Measurements from ENCODE around the gene RALGPS1. TPM values are rescaled to one million over a fixed set of nuclear protein-coding genes. Genes with fewer than 3 reads are reported as not detected.

The RALGPS1 gene
- polyA plus RNA-seq, 1 of the 3 experiments (the other 2 are of a cell fraction), result 3.9 TPM

DNA sequence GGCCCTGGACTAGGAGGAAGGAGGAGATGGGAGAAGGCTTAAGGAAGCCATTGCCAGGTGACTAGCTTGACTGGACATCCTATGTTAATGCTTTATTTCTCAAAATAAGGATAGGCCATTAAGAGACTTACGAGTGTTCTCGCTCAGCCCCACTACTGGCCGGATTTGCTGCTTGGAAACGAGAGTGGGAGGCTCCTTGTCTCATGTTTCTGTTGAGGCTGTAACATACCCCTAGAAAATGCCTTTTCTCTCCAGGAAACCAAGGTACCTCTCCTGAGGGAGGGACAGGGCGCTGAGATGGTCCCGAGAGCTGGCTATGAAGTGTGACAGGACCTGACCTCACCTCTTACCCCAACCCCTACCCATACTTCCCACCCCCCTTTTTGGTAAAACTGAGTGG is 60.0 kb downstream of the RALGPS1 start (continued):
- TF ChIP-seq FOXM1 (IDR thresholded peaks at IDR 0.05; ENCODE audit: low read depth), result no peak
- TF ChIP-seq, protein P1, sequence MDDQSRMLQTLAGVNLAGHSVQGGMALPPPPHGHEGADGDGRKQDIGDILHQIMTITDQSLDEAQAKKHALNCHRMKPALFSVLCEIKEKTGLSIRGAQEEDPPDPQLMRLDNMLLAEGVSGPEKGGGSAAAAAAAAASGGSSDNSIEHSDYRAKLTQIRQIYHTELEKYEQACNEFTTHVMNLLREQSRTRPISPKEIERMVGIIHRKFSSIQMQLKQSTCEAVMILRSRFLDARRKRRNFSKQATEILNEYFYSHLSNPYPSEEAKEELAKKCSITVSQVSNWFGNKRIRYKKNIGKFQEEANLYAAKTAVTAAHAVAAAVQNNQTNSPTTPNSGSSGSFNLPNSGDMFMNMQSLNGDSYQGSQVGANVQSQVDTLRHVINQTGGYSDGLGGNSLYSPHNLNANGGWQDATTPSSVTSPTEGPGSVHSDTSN (IDR thresholded peaks at IDR 0.05), result no peak
- no peak for TF ChIP-seq SIN3A (IDR thresholded peaks at IDR 0.05; ENCODE audit: borderline replicate concordance, low read depth, low read length)
- TF ChIP-seq RFX5 (IDR thresholded peaks at IDR 0.05; ENCODE audit: low read length), result no peak

DNA sequence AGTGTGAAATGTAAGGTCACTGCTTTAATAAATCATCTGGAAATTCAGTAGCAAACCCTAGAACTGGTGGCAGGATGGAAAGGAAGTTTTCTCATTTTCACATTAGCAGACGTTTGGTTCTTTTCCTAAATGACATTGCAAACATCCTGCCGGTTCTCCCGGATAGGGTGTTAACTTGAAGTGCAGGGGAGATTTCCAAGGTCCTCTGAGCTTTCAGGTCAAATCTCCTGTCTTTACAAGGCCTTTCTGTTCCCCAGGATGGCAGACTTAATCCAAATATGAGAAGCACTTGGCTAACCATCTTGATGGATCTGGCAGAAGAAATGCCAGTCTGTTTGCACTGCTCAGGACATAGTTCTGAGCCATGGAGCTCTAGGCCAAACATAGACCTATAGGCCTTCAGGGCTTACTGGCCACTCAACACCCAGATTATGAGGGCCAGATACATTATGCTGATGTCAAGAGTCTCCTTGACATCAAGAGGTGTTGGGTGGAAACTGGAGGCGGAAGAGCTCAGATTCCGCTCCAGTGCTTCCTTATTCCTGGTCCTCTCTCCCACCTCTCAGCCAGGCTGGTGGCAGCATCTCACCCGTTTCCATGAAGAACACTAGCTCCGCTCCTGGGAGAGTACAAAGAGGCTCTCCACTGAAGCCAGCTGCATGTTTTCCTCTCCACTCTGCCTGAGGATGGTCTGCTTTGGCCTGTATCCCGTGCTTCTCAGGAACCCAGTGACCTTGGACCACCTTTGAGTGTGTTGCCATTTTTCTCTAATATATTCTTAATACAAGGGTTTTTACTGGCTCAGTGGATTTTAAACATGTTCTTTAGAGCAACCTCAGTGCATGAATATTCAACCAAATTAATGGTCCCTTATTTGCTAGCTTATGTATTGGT is 61.0 kb downstream of the RALGPS1 start:
- Histone ChIP-seq H3K36me3 (replicated peaks in 1 of 2; ENCODE audit: control insufficient read depth in 1 of 2, insufficient read depth in 2 of 2, low read length in 1 of 2) (no peaks in the 10 kb centered on the region), H3K9me2 (no peaks in the 10 kb centered on the region), H3K27ac (ENCODE audit: low read depth in 2 of 2, low read length in 1 of 2) (no peak overlapping the region), H2AFZ (ENCODE audit: low read depth) (no peak overlapping the region), H3F3A (replicated peaks; ENCODE audit: insufficient read depth) (no peaks in the 10 kb centered on the region), H3K79me2 (ENCODE audit: insufficient read depth) (no peaks in the 10 kb centered on the region), H3K9ac (no peak overlapping the region), H3K4me3 (ENCODE audit: low read depth in 2 of 2, low read length in 1 of 2) (no peak overlapping the region), H4K20me1 (ENCODE audit: insufficient read depth) (no peaks in the 10 kb centered on the region), H3K9me3 (no peaks in the 10 kb centered on the region), H3K4me2 (no peak overlapping the region), H3K27me3 (ENCODE audit: insufficient read depth) (no peaks in the 10 kb centered on the region), H3K4me1 (ENCODE audit: control insufficient read depth in 1 of 2, insufficient read depth in 2 of 2, low read depth in 1 of 2, low read length in 1 of 2) (no peaks in the 10 kb centered on the region; a peak in 2 of 4 replicates)
- CTCF ChIA-PET, result interaction anchor here (0.8 to 1.9 kb wide), 4 partner anchors 9 to 223 kb away, joined by 3 to 7 read pairs (median 4); no protein-coding TSS in a partner anchor
- WGBS (ENCODE audit: low lambda C conversion rate), result 85% methylated on average over 8 of the region's 8 CpGs
- POLR2A ChIA-PET, result interaction anchor here (0.6 kb wide), 1 partner anchor 412 kb away, joined by 3 read pairs; no protein-coding TSS in a partner anchor
- TF ChIP-seq, protein P2, sequence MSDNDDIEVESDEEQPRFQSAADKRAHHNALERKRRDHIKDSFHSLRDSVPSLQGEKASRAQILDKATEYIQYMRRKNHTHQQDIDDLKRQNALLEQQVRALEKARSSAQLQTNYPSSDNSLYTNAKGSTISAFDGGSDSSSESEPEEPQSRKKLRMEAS (IDR thresholded peaks at IDR 0.05; ENCODE audit: low read depth), result no peak
- TF ChIP-seq FOSL2 (IDR thresholded peaks at IDR 0.05; ENCODE audit: borderline replicate concordance, low read depth) (no peak), NFIC (IDR thresholded peaks at IDR 0.05; ENCODE audit: borderline replicate concordance) (no peak), CHD2 (IDR thresholded peaks at IDR 0.05; ENCODE audit: low read length, partially characterized antibody) (no peak), MEF2A (IDR thresholded peaks at IDR 0.05; ENCODE audit: borderline replicate concordance, low read depth) (no peak), ELF1 (IDR thresholded peaks at IDR 0.05) (no peak), JUND (IDR thresholded peaks at IDR 0.05) (no peak), RXRA (IDR thresholded peaks at IDR 0.05; ENCODE audit: borderline replicate concordance, low read depth) (no peak), SIN3A (IDR thresholded peaks at IDR 0.05; ENCODE audit: borderline replicate concordance, low read depth, low read length) (no peak)
- DNase-seq, result no peak

DNA sequence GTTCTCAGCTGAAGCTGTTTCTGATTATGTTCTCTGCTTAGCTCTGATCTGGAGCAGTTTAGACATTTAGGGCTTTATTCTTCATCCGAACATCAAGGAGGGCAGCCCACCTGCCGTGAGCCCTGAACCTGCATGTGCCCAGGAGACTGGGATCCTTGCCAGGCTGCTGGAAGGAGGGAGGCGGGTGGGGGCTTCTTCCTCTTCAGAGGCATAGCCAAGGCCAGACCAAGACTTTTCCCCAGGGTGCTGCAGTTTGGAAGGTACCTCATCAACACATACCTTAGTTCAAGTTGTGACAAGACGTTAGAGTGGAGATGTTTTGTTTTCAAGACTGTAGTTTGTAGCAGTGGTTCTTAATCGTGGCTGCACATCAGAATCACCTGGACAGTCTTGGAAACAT is 64.9 kb downstream of the RALGPS1 start:
- Histone ChIP-seq H2AFZ (ENCODE audit: low read depth) (no peak overlapping the region), H4K20me1 (ENCODE audit: insufficient read depth) (no peaks in the 10 kb centered on the region), H3K79me2 (ENCODE audit: insufficient read depth) (no peaks in the 10 kb centered on the region), H3K9me3 (no peaks in the 10 kb centered on the region), H3K9me2 (no peaks in the 10 kb centered on the region), H3K9ac (no peak overlapping the region), H3K4me1 (ENCODE audit: control insufficient read depth in 1 of 2, insufficient read depth in 2 of 2, low read depth in 1 of 2, low read length in 1 of 2) (no peaks in the 10 kb centered on the region; a peak in 1 of 4 replicates), H3K4me3 (ENCODE audit: low read depth in 2 of 2, low read length in 1 of 2) (no peak overlapping the region), H3K27me3 (ENCODE audit: insufficient read depth) (no peaks in the 10 kb centered on the region), H3F3A (replicated peaks; ENCODE audit: insufficient read depth) (no peaks in the 10 kb centered on the region), H3K27ac (ENCODE audit: low read depth in 2 of 2, low read length in 1 of 2) (no peak overlapping the region), H3K4me2 (no peak overlapping the region), H3K36me3 (replicated peaks in 1 of 2; ENCODE audit: control insufficient read depth in 1 of 2, insufficient read depth in 2 of 2, low read length in 1 of 2) (no peaks in the 10 kb centered on the region)
- ChIA-PET CTCF (interaction anchor here (0.8 to 2.7 kb wide), 2 partner anchors 14 to 39 kb away, joined by 4 to 9 read pairs; no protein-coding TSS in a partner anchor), POLR2A (no interaction called here)
- no peak for DNase-seq
- 66% methylated on average over 4 of the region's 5 CpGs for WGBS (ENCODE audit: low lambda C conversion rate)
- TF ChIP-seq NFIC (IDR thresholded peaks at IDR 0.05; ENCODE audit: borderline replicate concordance) (no peak), EP300 (IDR thresholded peaks at IDR 0.05; ENCODE audit: borderline replicate concordance in 1 of 2, low read depth in 1 of 2, low read length in 1 of 2) (no peak), FOXJ3 (CRISPR knock-in tag; IDR thresholded peaks at IDR 0.05) (no peak), JUND (IDR thresholded peaks at IDR 0.05) (no peak), POLR2AphosphoS5 (IDR thresholded peaks at IDR 0.05; ENCODE audit: low read depth, low read length) (no peak), TAF1 (IDR thresholded peaks at IDR 0.05; ENCODE audit: borderline replicate concordance, low read depth, low read length) (no peak)
- TF ChIP-seq, protein P3, sequence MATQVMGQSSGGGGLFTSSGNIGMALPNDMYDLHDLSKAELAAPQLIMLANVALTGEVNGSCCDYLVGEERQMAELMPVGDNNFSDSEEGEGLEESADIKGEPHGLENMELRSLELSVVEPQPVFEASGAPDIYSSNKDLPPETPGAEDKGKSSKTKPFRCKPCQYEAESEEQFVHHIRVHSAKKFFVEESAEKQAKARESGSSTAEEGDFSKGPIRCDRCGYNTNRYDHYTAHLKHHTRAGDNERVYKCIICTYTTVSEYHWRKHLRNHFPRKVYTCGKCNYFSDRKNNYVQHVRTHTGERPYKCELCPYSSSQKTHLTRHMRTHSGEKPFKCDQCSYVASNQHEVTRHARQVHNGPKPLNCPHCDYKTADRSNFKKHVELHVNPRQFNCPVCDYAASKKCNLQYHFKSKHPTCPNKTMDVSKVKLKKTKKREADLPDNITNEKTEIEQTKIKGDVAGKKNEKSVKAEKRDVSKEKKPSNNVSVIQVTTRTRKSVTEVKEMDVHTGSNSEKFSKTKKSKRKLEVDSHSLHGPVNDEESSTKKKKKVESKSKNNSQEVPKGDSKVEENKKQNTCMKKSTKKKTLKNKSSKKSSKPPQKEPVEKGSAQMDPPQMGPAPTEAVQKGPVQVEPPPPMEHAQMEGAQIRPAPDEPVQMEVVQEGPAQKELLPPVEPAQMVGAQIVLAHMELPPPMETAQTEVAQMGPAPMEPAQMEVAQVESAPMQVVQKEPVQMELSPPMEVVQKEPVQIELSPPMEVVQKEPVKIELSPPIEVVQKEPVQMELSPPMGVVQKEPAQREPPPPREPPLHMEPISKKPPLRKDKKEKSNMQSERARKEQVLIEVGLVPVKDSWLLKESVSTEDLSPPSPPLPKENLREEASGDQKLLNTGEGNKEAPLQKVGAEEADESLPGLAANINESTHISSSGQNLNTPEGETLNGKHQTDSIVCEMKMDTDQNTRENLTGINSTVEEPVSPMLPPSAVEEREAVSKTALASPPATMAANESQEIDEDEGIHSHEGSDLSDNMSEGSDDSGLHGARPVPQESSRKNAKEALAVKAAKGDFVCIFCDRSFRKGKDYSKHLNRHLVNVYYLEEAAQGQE (IDR thresholded peaks at IDR 0.05; ENCODE audit: low read depth, low read length), result no peak
- TF ChIP-seq, protein P4, sequence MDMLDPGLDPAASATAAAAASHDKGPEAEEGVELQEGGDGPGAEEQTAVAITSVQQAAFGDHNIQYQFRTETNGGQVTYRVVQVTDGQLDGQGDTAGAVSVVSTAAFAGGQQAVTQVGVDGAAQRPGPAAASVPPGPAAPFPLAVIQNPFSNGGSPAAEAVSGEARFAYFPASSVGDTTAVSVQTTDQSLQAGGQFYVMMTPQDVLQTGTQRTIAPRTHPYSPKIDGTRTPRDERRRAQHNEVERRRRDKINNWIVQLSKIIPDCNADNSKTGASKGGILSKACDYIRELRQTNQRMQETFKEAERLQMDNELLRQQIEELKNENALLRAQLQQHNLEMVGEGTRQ (IDR thresholded peaks at IDR 0.05; ENCODE audit: borderline replicate concordance, low read depth, low read length), result no peak
